ENCODE results near the gene USP10.
A peak's percentile ranks its signal among the peaks of the same experiment; 100 is the strongest.
"Not testable (repeated sequence)": the region's sequence is repeated elsewhere in the genome, so short reads cannot be mapped to it uniquely, and the experiment has no call there.

USP10 gene

GRCh38 chr16:84687715-84688114, 12.1 kb upstream of the USP10 start:
- TF ChIP-seq CTCF (conservative IDR thresholded peaks at IDR 0.05; ENCODE audit: low read depth, low read length), result no peak
- peak; percentile 96 for DNase-seq (ENCODE audit: low read depth)
- H3K4me3 ChIP-seq (ENCODE audit: low read depth, low read length), result no peak overlapping the region

- not testable (repeated sequence) for H3K4me3 ChIP-seq (ENCODE audit: low read depth, low read length); DNase-seq (ENCODE audit: low read depth)
Observed at GRCh38 chr16:84688163-84688562, 11.6 kb upstream of the USP10 start.

- TF ChIP-seq CTCF (conservative IDR thresholded peaks at IDR 0.05; ENCODE audit: low read depth, low read length), result no peak
- DNase-seq (ENCODE audit: low read depth), result peak; percentile 92
- H3K4me3 ChIP-seq (ENCODE audit: low read depth, low read length), result no peak overlapping the region
Observed at GRCh38 chr16:84689111-84689510, 10.7 kb upstream of the USP10 start.

- no peak for TF ChIP-seq CTCF (conservative IDR thresholded peaks at IDR 0.05; ENCODE audit: low read depth, low read length)
- H3K4me3 ChIP-seq (ENCODE audit: low read depth, low read length), result no peak overlapping the region
- DNase-seq (ENCODE audit: low read depth), result no peak
Observed at GRCh38 chr16:84690088-84690819, 9.5 kb upstream of the USP10 start.

GRCh38 chr16:84692451-84693214, 7.2 kb upstream of the USP10 start:
- H3K4me3 ChIP-seq (ENCODE audit: low read depth, low read length), result no peak overlapping the region
- no peak for TF ChIP-seq CTCF (conservative IDR thresholded peaks at IDR 0.05; ENCODE audit: low read depth, low read length)
- DNase-seq (ENCODE audit: low read depth), result peak; percentile 58

GRCh38 chr16:84693869-84694268, 5.9 kb upstream of the USP10 start:
- H3K4me3 ChIP-seq (ENCODE audit: low read depth, low read length); DNase-seq (ENCODE audit: low read depth): not testable (repeated sequence)

- no peak for DNase-seq (ENCODE audit: low read depth)
- TF ChIP-seq CTCF (conservative IDR thresholded peaks at IDR 0.05; ENCODE audit: low read depth, low read length), result no peak
- no peak overlapping the region for H3K4me3 ChIP-seq (ENCODE audit: low read depth, low read length)
Observed at GRCh38 chr16:84694980-84695379, 4.8 kb upstream of the USP10 start.

- no peak for TF ChIP-seq CTCF (conservative IDR thresholded peaks at IDR 0.05; ENCODE audit: low read depth, low read length)
- DNase-seq (ENCODE audit: low read depth), result no peak
- peak overlapping the region; percentile 82 for H3K4me3 ChIP-seq (ENCODE audit: low read depth, low read length)
Observed at GRCh38 chr16:84699147-84699711, 571 bp upstream of the USP10 start.

Data from choroid plexus epithelial cell (primary cell).